GM18526 (cell line): ENCODE data around the gene IFT81.

Experiments used
- POLR2A ChIP-seq: IDR thresholded peaks from 3 replicates; pipeline ENCODE4 v1.6.1; 2011; ENCODE audit not compliant: insufficient read length; ENCODE audit errors: extremely low read depth

The IFT81 gene

DNA sequence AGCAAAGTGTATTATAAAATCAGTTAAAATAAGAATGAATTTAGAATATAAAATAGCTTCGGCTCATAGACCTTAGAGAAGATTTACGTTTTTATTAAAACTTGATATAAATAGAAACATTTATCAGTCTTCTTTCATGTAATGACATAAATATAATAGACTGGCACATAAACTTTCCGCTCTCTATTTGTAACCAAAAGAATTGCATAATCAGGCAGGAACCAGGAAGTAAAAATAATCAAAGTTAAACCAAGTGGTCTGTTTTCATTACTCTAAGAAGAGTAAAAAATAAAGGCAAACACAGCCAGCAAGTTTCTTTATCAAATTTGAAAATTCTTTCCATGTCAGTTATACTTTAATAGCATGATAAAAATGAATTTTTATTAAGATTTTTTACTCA lies 110.6 kb downstream of the IFT81 start:
- TF ChIP-seq POLR2A = no peak

GRCh38 chr12:110235383-110235782 lies 111.2 kb downstream of the IFT81 start:
- no peak for TF ChIP-seq POLR2A

- TF ChIP-seq POLR2A = no peak
Observed at GRCh38 chr12:110243227-110243626, 119.1 kb downstream of the IFT81 start.

DNA sequence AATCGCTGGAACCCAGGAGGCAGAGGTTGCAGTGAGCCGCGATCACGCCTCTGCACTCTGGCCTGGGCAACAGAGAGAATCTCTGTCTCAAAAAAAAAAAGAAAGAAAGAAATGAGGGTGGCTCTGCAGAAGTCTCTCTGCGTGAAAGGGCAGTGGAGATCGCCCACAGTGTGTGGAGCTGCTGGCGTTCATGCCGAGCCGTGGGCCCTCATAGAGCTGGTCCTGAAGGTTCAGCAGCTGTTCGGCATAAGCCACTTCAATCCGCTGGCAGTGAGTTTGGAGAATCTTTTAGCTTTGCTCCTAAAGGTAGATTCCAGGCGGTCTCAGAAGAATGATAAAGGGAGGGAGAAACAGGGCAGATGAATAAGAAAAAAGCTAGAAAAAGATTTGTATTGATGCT lies 120.2 kb downstream of the IFT81 start:
- no peak for TF ChIP-seq POLR2A

- no peak for TF ChIP-seq POLR2A
Observed at GRCh38 chr12:110244829-110245228, 120.7 kb downstream of the IFT81 start.

- no peak for TF ChIP-seq POLR2A
Observed at GRCh38 chr12:110245369-110245772, 121.2 kb downstream of the IFT81 start.

DNA sequence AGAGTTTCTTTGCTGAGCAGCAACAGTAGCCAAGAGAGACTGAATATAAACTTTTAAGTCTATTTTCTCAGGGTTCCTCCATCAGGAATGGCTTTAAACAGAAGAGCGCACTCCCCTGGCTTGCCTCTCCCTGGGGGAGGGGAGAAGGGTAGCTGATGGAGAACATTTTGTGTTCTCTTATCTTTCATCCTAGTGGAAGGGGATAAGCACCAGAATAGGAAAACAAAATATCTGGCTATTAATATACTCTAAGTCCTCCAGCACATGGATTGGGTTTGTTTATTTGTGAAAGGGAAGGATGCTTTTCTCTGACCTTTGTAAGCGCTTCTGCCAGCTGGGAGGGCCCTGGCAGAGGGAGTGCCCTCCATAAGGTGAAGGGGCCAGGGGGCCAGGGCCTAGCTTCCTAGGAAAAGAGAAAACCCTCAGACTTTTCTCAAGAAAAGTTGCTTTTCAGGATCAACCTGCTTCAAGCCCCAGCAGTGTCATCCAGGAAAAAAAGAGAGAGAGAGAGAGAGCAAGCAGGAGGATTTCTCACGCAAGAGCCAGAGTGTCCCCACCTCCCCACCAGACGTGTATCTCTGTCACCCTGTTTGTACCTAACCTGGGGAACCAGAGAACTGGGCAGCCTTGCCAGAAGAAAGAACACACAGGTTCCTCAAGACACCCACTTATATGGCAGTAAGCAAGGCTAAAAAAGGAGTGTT lies 122.6 kb downstream of the IFT81 start:
- TF ChIP-seq POLR2A = no peak

GRCh38 chr12:110247340-110248095 lies 123.4 kb downstream of the IFT81 start:
- no peak for TF ChIP-seq POLR2A

- TF ChIP-seq POLR2A = no peak
Observed at GRCh38 chr12:110248096-110248447, 123.9 kb downstream of the IFT81 start.

DNA sequence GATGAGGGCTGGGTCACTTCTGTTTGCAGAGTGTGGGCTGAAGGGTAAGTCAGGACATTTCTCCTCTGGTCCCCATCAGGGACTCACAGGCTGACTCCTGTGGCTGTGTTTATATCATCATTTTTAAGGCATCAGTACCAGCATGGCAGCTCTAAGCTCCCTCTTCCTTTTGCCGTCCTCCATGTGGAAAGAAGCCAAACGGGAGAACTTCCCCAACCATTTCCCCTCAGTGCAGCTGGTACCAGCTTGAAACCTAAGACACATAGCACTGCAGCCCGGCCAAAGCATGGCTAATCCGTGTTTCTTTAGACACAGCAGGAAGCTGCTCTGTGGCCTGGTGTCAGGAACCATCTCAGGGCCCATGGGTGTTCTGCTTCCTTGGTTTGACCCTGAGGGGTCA lies 124.9 kb downstream of the IFT81 start:
- TF ChIP-seq POLR2A = no peak

DNA sequence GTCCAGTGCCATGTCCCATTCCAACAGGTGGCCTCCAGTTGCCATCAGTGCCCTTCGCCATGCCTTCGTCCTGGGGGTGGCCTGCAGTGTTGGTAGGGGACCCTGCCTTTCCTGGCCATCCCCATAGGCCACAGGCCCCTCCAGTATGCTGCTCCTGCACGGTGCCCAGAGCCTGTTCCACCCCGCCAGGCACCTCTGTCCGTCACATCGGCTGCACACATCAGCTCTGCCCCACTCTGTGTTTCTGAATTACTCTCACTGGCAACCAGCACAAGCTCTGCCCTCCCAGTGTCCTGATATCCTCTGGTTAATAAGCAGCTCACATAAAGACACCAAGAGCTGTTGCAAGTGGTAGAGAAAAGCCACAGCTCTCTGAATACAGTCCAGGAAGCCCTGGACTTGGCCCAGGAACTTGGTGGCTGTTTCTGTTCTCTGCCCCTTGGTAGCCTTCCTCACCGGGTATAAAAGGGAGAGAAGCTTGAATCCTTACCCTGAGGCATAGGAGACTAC lies 125.6 kb downstream of the IFT81 start:
- TF ChIP-seq POLR2A = no peak

DNA sequence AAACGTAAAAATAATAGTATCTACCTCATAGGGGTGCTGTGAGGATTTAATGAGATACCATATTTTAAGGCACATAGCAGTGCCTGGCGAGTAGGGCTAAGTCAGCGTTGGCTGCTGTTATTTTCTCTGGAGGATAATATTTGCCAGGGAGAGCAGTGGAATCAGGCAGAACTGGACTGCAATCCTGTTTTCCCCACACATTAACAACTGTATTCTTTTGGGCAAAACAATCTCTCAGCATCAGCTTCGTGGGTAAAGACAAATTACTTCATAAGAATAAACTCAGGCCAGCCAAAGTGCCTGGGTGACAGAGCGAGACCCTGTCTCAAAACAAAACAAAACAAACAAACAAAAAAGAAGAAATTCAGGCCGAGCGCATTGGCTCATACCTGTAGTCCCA lies 127.2 kb downstream of the IFT81 start:
- TF ChIP-seq POLR2A = no peak

DNA sequence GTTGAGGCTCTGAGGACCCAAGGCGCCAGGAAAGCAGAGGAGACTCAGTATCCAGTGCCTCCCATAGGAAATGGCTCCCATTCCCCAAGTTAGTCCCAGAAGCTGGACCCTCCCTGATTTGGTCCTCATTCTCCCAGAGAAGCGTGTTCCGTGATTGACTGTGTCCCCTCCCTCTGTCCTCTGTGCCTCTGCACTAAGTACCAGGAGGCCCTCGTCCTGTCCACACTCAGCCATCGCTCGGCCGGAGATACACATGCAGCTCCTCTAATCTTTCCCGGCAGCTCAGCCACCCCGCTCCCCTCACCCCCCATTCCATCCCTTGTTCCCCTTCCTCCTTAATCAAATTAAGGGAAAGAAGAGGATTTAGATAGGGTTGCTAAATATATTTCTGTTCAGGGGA lies 128.6 kb downstream of the IFT81 start:
- TF ChIP-seq POLR2A = no peak

GRCh38 chr12:110253176-110253575 lies 129.0 kb downstream of the IFT81 start:
- no peak for TF ChIP-seq POLR2A

DNA sequence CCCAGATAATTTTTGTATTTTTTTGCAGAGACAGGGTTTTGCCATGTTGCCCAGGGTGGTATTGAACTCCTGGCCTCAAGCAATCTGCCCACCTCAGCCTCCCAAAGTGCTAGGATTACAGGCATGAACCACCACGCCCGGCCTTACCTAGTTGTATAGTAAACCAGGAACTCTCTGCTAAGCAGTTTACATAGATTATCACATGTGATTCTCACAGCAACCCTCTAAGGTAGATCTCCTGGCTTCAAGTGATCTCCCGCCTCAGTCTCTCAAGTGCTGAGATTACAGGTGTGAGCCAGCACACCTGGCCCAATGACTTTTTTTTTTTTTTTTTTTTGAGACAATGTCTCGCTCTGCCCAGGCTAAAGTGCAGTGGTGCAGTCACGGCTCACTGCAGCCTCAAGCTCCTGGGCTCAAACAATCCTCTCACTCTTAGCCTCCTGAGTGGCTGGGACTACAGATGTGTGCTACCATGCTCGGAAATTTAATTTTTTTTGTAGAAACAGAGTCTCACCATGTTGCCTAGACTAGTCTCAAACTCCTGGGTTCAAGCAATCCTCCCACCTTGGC lies 130.9 kb downstream of the IFT81 start:
- no peak for TF ChIP-seq POLR2A

DNA sequence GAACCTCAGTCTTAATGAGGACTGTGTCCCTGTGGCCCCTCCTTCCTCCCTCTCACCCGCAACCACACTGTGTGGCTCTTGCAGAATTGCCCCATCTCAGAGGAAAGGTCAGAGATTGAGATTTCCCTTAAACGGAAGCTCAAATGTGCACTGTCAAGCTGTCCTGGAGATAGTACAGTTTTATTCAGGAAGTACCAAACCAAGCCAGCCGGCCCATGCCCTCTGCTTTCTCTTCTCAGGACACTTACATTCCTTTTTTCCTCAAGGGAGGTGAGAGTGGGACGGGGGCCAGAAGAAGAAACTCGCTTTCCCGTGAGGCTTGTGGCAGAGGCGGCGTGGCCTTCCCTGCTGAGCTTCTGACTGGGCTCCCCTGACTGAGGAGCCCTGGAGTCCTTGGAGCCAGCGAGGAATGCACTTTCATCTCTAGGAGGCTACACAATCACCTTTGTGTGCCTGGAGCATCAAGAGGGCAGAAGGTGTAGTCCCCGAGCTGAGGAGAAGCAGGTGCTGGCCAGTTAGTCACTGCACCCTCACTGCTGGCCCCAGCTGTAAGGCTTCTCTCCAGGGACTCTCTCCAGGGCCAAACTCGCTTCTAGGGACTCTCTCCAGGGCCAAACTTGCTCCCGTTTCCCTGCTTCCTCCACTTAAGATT lies 132.7 kb downstream of the IFT81 start:
- TF ChIP-seq POLR2A = no peak

- TF ChIP-seq POLR2A = no peak
Observed at GRCh38 chr12:110258466-110258865, 134.3 kb downstream of the IFT81 start.
